Adrenal gland (tissue), 5 donors: ENCODE measurements around the gene CD300LB.
A peak's percentile ranks its signal among the peaks of the same experiment; 100 is the strongest.

Source experiments
- POLR2A ChIP-seq, 2 donors: fragments of 450-650 bp; IDR thresholded peaks; one replicate each; pipeline ENCODE4 v1.6.1; 2017; ENCODE audit warnings: antibody characterized with exemption in 2 of 2, mild to moderate bottlenecking in 2 of 2, moderate library complexity in 1 of 2
- TF ChIP-seq, protein P1 (sequence below), 6 experiments: fragments of 450-650 bp in 4 of 6; fragments of 200-600 bp in 2 of 6; sonication (generic) in 1 of 6; IDR thresholded peaks; 1 replicate in 5 of 6; 2 replicates in 1 of 6; pipeline versions ENCODE4 v1.5.1 to v1.8.0; 2016 to 2021; ENCODE audit warnings: antibody characterized with exemption in 6 of 6, mild to moderate bottlenecking in 2 of 6, moderate library complexity in 1 of 6
- donor health status: DM: no; HTN: no; CAD: no.

DNA sequence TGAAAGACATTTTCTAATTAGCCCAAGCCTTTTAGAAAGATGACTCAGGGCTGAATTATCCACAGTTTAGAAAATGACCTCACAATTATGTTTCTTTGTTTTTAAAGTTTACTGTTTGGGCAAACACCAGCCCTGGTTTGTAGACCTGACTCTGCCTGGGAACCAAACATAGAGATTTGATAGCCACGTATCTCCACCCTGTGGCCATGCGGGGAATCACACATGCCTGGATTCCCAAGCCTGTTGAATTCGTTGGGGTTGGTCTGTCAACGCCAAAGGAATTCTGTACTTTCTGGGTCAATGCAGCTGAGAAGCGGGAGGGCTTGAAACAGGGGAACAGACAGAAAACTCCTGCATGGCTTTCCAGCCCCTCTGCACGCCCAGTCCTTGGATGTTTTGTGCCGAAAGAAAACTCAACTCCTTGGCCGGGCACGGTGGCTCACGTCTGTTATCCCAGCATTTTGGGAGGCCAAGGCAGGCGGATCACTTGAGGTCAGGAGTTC, 37.9 kb downstream of the CD300LB start:
- TF ChIP-seq, protein P1, sequence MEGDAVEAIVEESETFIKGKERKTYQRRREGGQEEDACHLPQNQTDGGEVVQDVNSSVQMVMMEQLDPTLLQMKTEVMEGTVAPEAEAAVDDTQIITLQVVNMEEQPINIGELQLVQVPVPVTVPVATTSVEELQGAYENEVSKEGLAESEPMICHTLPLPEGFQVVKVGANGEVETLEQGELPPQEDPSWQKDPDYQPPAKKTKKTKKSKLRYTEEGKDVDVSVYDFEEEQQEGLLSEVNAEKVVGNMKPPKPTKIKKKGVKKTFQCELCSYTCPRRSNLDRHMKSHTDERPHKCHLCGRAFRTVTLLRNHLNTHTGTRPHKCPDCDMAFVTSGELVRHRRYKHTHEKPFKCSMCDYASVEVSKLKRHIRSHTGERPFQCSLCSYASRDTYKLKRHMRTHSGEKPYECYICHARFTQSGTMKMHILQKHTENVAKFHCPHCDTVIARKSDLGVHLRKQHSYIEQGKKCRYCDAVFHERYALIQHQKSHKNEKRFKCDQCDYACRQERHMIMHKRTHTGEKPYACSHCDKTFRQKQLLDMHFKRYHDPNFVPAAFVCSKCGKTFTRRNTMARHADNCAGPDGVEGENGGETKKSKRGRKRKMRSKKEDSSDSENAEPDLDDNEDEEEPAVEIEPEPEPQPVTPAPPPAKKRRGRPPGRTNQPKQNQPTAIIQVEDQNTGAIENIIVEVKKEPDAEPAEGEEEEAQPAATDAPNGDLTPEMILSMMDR (IDR thresholded peaks at IDR 0.05): peak; percentile 84 to 90 (median 86)
- TF ChIP-seq POLR2A (IDR thresholded peaks at IDR 0.05): no peak
